Mammary epithelial cell (primary cell): ENCODE measurements around the gene SERPINB13.

Experiments
- CTCF ChIP-seq, 2 donors: IDR thresholded peaks in 1 of 2; conservative IDR thresholded peaks in 1 of 2; 2 replicates each; pipeline ENCODE4 v1.5.1; 2011 to 2012; ENCODE audit warnings: inconsistent platforms in 2 of 2, low read length in 2 of 2, mild to moderate bottlenecking in 2 of 2, control low read depth in 1 of 2, low read depth in 1 of 2; ENCODE audit not compliant: insufficient read depth in 1 of 2; ENCODE audit errors: extremely low read depth in 1 of 2
- EZH2 ChIP-seq: IDR thresholded peaks from 2 replicates; pipeline ENCODE4 v1.6.1; 2012; ENCODE audit warnings: low read length, inconsistent platforms, borderline replicate concordance

- no peak for TF ChIP-seq CTCF (conservative IDR thresholded peaks at IDR 0.05 in 1 of 2, IDR thresholded peaks at IDR 0.05 in 1 of 2; ENCODE audit: extremely low read depth in 1 of 2, insufficient read depth in 1 of 2, low read depth in 1 of 2, low read length in 2 of 2)
- TF ChIP-seq EZH2 = no peak
These were observed 4.0 kb downstream of the SERPINB13 start for GRCh38 chr18:63590966-63591695.
